IMR-90 (cell line): Measurements from ENCODE around the gene NCOR1. TPM values are rescaled to one million over a fixed set of nuclear protein-coding genes. Genes with fewer than 3 reads are reported as not detected.
A peak's percentile ranks its signal among the peaks of the same experiment; 100 is the strongest.

Experiments used
- ATAC-seq: fragments of 200-7000 bp; cut with Tn5 transposase; 2 replicates; pipeline ENCODE4 v1.9.1; 2020; ENCODE audit warnings: low read depth, mild to moderate bottlenecking, moderate library complexity
- BruUV-seq: library from RNA; stranded (reverse); fragments of 400-500 nt; replicated peaks from 2 replicates; lab custom pipeline; 2021; lab: Mats Ljungman, UMichigan
- CTCF ChIA-PET: fragments of 300-600 bp; formaldehyde crosslinking; extraction: SDS; loops from one replicate; lab custom pipeline; 2021; ENCODE audit warnings: antibody characterized with exemption; lab: Yijun Ruan, JAX
- POLR2A ChIA-PET: fragments of 300-600 bp; sonication (Branson Sonifier 250); formaldehyde crosslinking; loops from one replicate; lab custom pipeline; 2022; ENCODE audit warnings: antibody characterized with exemption; ENCODE audit not compliant: unreplicated experiment; lab: Charles Lee
- DNase-seq: peaks from one replicate; pipeline ENCODE4 v3.0.0; 2013
- H2AFZ ChIP-seq: replicated peaks from 2 replicates; pipeline ENCODE3; 2013; ENCODE audit warnings: low read length, mild to moderate bottlenecking; ENCODE audit not compliant: poor library complexity
- H2AK5ac ChIP-seq: 2 replicates; pipeline ENCODE4 v1.6.1; 2013; ENCODE audit warnings: low read depth, low read length, inconsistent platforms
- H2AK9ac ChIP-seq: replicated peaks from 2 replicates; pipeline ENCODE3; 2013; ENCODE audit warnings: mild to moderate bottlenecking, low read depth, low read length, moderate library complexity; ENCODE audit not compliant: poor library complexity
- H2BK120ac ChIP-seq: 2 replicates; pipeline ENCODE4 v1.6.1; 2013; ENCODE audit warnings: low read depth, low read length, inconsistent platforms
- H2BK15ac ChIP-seq: 3 replicates; pipeline ENCODE4 v1.6.1; 2013; ENCODE audit warnings: low read depth, low read length, inconsistent platforms
- H2BK20ac ChIP-seq: 2 replicates; pipeline ENCODE4 v1.6.1; 2013; ENCODE audit warnings: low read depth, mild to moderate bottlenecking, inconsistent platforms, low read length, moderate library complexity
- H2BK5ac ChIP-seq: 2 replicates; pipeline ENCODE4 v1.6.1; 2013; ENCODE audit warnings: mild to moderate bottlenecking, low read depth, low read length, inconsistent platforms; ENCODE audit not compliant: poor library complexity, severe bottlenecking
- H3K14ac ChIP-seq: replicated peaks from 2 replicates; pipeline ENCODE4 v1.6.1; 2013; ENCODE audit warnings: low read depth, low read length, inconsistent platforms
- H3K18ac ChIP-seq: 2 replicates; pipeline ENCODE4 v1.6.1; 2013; ENCODE audit warnings: low read depth, low read length, control low read depth
- H3K23ac ChIP-seq: 2 replicates; pipeline ENCODE4 v1.6.1; 2013; ENCODE audit warnings: low read depth, low read length, inconsistent platforms
- H3K27ac ChIP-seq: 2 replicates; pipeline ENCODE4 v1.5.1; 2013; ENCODE audit warnings: mild to moderate bottlenecking, control low read depth, low read length; ENCODE audit not compliant: insufficient read depth
- H3K27me3 ChIP-seq: 2 replicates; pipeline ENCODE4 v1.6.1; 2013; ENCODE audit warnings: low read length; ENCODE audit not compliant: control insufficient read depth, insufficient read depth
- H3K36me3 ChIP-seq: 2 replicates; pipeline ENCODE4 v1.6.1; 2013; ENCODE audit warnings: low read length, mixed read lengths; ENCODE audit not compliant: control insufficient read depth, insufficient read depth
- H3K4ac ChIP-seq: 2 replicates; pipeline ENCODE4 v1.6.1; 2013; ENCODE audit warnings: low read depth, low read length, inconsistent platforms
- H3K4me1 ChIP-seq: 2 replicates; pipeline ENCODE4 v1.6.1; 2013; ENCODE audit warnings: low read length, mixed read lengths; ENCODE audit not compliant: control insufficient read depth, insufficient read depth
- H3K4me2 ChIP-seq: 2 replicates; pipeline ENCODE4 v1.6.1; 2013; ENCODE audit warnings: low read depth, mild to moderate bottlenecking, control low read depth, low read length, moderate library complexity
- H3K4me3 ChIP-seq: 2 replicates; pipeline ENCODE4 v1.5.1; 2013; ENCODE audit warnings: low read depth, mild to moderate bottlenecking, control low read depth, low read length, moderate library complexity; ENCODE audit not compliant: insufficient read depth
- H3K56ac ChIP-seq: 2 replicates; pipeline ENCODE4 v1.6.1; 2013; ENCODE audit warnings: low read length, inconsistent platforms; ENCODE audit not compliant: insufficient read depth; ENCODE audit errors: extremely low read depth
- H3K79me1 ChIP-seq, 2 experiments: 2 replicates each; pipeline ENCODE4 v1.6.1; 2013; ENCODE audit warnings: low read length in 2 of 2, inconsistent platforms in 1 of 2, low read depth in 1 of 2
- H3K9ac ChIP-seq: 2 replicates; pipeline ENCODE4 v1.6.1; 2013; ENCODE audit warnings: low read depth, low read length, control low read depth
- H3K9me1 ChIP-seq: 2 replicates; pipeline ENCODE4 v1.6.1; 2013; ENCODE audit warnings: low read length, inconsistent platforms; ENCODE audit not compliant: insufficient read depth
- H3K9me3 ChIP-seq: 2 replicates; pipeline ENCODE4 v1.6.1; 2013; ENCODE audit warnings: low read length; ENCODE audit not compliant: control insufficient read depth, insufficient read depth
- H4K20me1 ChIP-seq: 2 replicates; pipeline ENCODE4 v1.6.1; 2013; ENCODE audit warnings: low read length, inconsistent platforms; ENCODE audit not compliant: insufficient read depth
- H4K5ac ChIP-seq: 2 replicates; pipeline ENCODE4 v1.6.1; 2013; ENCODE audit warnings: mild to moderate bottlenecking, low read depth, low read length, control low read depth
- H4K8ac ChIP-seq, 2 experiments: 2 replicates each; pipeline ENCODE4 v1.6.1; 2013; ENCODE audit warnings: low read depth in 2 of 2, low read length in 2 of 2, control low read depth in 1 of 2, inconsistent platforms in 1 of 2
- H4K91ac ChIP-seq: 2 replicates; pipeline ENCODE4 v1.6.1; 2013; ENCODE audit warnings: low read depth, low read length, inconsistent platforms; ENCODE audit not compliant: insufficient read depth
- BHLHE40 ChIP-seq: fragments of 150-350 bp; IDR thresholded peaks from 2 replicates; pipeline ENCODE4 v1.6.1; 2016; ENCODE audit warnings: mild to moderate bottlenecking, low read depth, low read length
- CEBPB ChIP-seq: IDR thresholded peaks from 2 replicates; pipeline ENCODE4 v1.6.1; 2012; ENCODE audit warnings: low read depth, low read length, improper control_type of control experiment
- CHD1 ChIP-seq: IDR thresholded peaks from 2 replicates; pipeline ENCODE4 v1.6.1; 2012; ENCODE audit warnings: low read depth, low read length, improper control_type of control experiment
- CTCF ChIP-seq: conservative IDR thresholded peaks from 2 replicates; pipeline ENCODE4 v1.5.1; 2012; ENCODE audit warnings: mild to moderate bottlenecking, low read depth, low read length, improper control_type of control experiment
- ELK1 ChIP-seq: fragments of 150-350 bp; IDR thresholded peaks from 2 replicates; pipeline ENCODE4 v1.6.1; 2016; ENCODE audit warnings: low read depth, mild to moderate bottlenecking, low read length, moderate library complexity, borderline replicate concordance
- FOS ChIP-seq: fragments of 150-350 bp; IDR thresholded peaks from 2 replicates; pipeline ENCODE4 v1.6.1; 2016; ENCODE audit warnings: low read depth, low read length
- MAFK ChIP-seq: IDR thresholded peaks from 2 replicates; pipeline ENCODE4 v1.6.1; 2012; ENCODE audit warnings: low read depth, low read length, improper control_type of control experiment
- MAZ ChIP-seq: IDR thresholded peaks from 2 replicates; pipeline ENCODE4 v1.6.1; 2012; ENCODE audit warnings: low read depth, mild to moderate bottlenecking, low read length, improper control_type of control experiment, moderate library complexity, borderline replicate concordance
- MXI1 ChIP-seq: IDR thresholded peaks from 2 replicates; pipeline ENCODE4 v1.6.1; 2012; ENCODE audit warnings: low read depth, mild to moderate bottlenecking, low read length, moderate library complexity, borderline replicate concordance
- NFE2L2 ChIP-seq: fragments of 150-350 bp; IDR thresholded peaks from 2 replicates; pipeline ENCODE4 v1.6.1; 2016; ENCODE audit warnings: low read depth, mild to moderate bottlenecking, low read length
- POLR2A ChIP-seq: IDR thresholded peaks from 2 replicates; pipeline ENCODE4 v1.6.1; 2012; ENCODE audit warnings: mild to moderate bottlenecking, low read depth, low read length
- RAD21 ChIP-seq: IDR thresholded peaks from 2 replicates; pipeline ENCODE4 v1.6.1; 2012; ENCODE audit warnings: low read length, improper control_type of control experiment
- RFX5 ChIP-seq: IDR thresholded peaks from 2 replicates; pipeline ENCODE4 v1.8.0; 2012; ENCODE audit warnings: low read depth, mild to moderate bottlenecking, low read length, moderate library complexity
- WGBS, 2 experiments: methylation state at CpG; one replicate each; pipeline versions ENCODE4 v1.1.5 to v1.1.7; 2013; ENCODE audit warnings: missing lambda C conversion rate in 2 of 2; ENCODE audit not compliant: insufficient read length in 1 of 2; ENCODE audit errors: extremely low coverage in 2 of 2; 5-methylcytosine and 5-hydroxymethylcytosine counted together
- dilution Hi-C: fragments of 300-500 bp; cut with HindIII; formaldehyde crosslinking; loops from one replicate; pipeline ENCODE4 v1.14.3; 2018; ENCODE audit warnings: low sequenced_read_pairs; ENCODE audit not compliant: unreplicated experiment
- in situ Hi-C: fragments of 300-500 bp; cut with MboI; formaldehyde crosslinking; loops from 3 replicates; pipeline ENCODE4 v1.14.3; 2019; ENCODE audit warnings: low sequenced_read_pairs, inconsistent platforms, mixed read lengths
- intact Hi-C: fragments of 100-400 bp; cut with micrococcal nuclease; formaldehyde crosslinking; loops from 2 replicates; pipeline ENCODE4 v1.10.0; 2022
- polyA plus RNA-seq, 3 experiments: library from polyadenylated mRNA; depleted of rRNA; stranded (reverse); fragments of >200 nt; gene quantifications; 2 replicates each; pipeline ENCODE4 v1.2.3, GENCODE V29; 2012; ENCODE audit warnings: low replicate concordance in 1 of 3
- total RNA-seq: library from RNA; depleted of rRNA; stranded (reverse); fragments of >200 nt; gene quantifications from 2 replicates; pipeline ENCODE4 v1.2.3, GENCODE V29; 2012
- TF ChIP-seq, protein P1 (sequence below): fragments of 150-350 bp; IDR thresholded peaks from 2 replicates; pipeline ENCODE4 v1.6.1; 2017; ENCODE audit warnings: mild to moderate bottlenecking, antibody characterized with exemption, low read length, low read depth

Gene NCOR1
- total and polyA plus RNA-seq, 2 of the 4 experiments (the other 2 are of a cell fraction): 54.5 to 80.3 TPM

GRCh38 chr17:16085066-16085699, 130.2 kb downstream of the NCOR1 start:
- POLR2A ChIA-PET: interaction anchor here (0.6 kb wide), 1 partner anchor 270 kb away, joined by 9 read pairs; no protein-coding TSS in a partner anchor
- H4K20me1 ChIP-seq: peaks cover 6% of the 10 kb centered on the region; the same call in 1 of the 2 replicates
- DNase-seq: peak; percentile 89
- TF ChIP-seq FOS (no peak; the same call in 1 of the 2 replicates), NFE2L2 (peak; percentile 83), RAD21 (no peak), BHLHE40 (no peak), CTCF (no peak), ELK1 (no peak), MXI1 (no peak), CHD1 (no peak), RFX5 (no peak), POLR2A (no peak), MAFK (peak; percentile 70), MAZ (no peak), CEBPB (peak; percentile 64)
- TF ChIP-seq, protein P1, sequence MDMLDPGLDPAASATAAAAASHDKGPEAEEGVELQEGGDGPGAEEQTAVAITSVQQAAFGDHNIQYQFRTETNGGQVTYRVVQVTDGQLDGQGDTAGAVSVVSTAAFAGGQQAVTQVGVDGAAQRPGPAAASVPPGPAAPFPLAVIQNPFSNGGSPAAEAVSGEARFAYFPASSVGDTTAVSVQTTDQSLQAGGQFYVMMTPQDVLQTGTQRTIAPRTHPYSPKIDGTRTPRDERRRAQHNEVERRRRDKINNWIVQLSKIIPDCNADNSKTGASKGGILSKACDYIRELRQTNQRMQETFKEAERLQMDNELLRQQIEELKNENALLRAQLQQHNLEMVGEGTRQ: no peak

More at GRCh38 chr17:16085066-16085699, 130.2 kb downstream of the NCOR1 start:
- H2BK15ac ChIP-seq: peak overlapping the region; percentile 53; the same call in 1 of the 3 replicates
- peak overlapping the region; percentile 93 for H2BK5ac ChIP-seq
- H2AK9ac ChIP-seq: no peak overlapping the region
- H3K36me3 ChIP-seq: peaks cover 19% of the 10 kb centered on the region
- H2AFZ ChIP-seq: no peak overlapping the region
- no peak overlapping the region for H3K4me3 ChIP-seq
- peaks cover 6% of the 10 kb centered on the region; the same call in 1 of the 2 replicates for H3K4me1 ChIP-seq
- no peak overlapping the region for H3K9ac ChIP-seq
- peak; percentile 87 for ATAC-seq
- peak overlapping the region; percentile 24; the same call in 1 of the 2 replicates for H2BK120ac ChIP-seq
- BruUV-seq: no TSS peak
- no CpG with 5 or more reads among the region's 1 CpG for WGBS, 2 experiments
- intact Hi-C loops (no loop called here), dilution Hi-C loops (no loop called here), in situ Hi-C loops (no loop called here)
- peak overlapping the region; percentile 79; the same call in 1 of the 2 replicates for H3K27ac ChIP-seq
- peak overlapping the region; percentile 67; the same call in 1 of the 2 replicates for H3K14ac ChIP-seq
- H3K9me3 ChIP-seq: no peaks in the 10 kb centered on the region
- H2BK20ac ChIP-seq: peak overlapping the region; percentile 66; the same call in 1 of the 2 replicates
- peak overlapping the region; percentile 82; the same call in 1 of the 2 replicates for H3K18ac ChIP-seq
- H3K4me2 ChIP-seq: peak overlapping the region; percentile 63; the same call in 1 of the 2 replicates
- peak overlapping the region; percentile 30; the same call in 1 of the 2 replicates for H4K91ac ChIP-seq
- peak overlapping the region in 1 of 2 experiments; percentile 82; a peak in 2 of 4 replicates for H4K8ac ChIP-seq
- no peak overlapping the region for H3K56ac ChIP-seq
- peak overlapping the region; percentile 84; the same call in 1 of the 2 replicates for H2AK5ac ChIP-seq
- H3K23ac ChIP-seq: peak overlapping the region; percentile 72
- H3K79me1 ChIP-seq: peaks cover 39 to 51% of the 10 kb centered on the region in 2 experiments
- CTCF ChIA-PET: no interaction called here
- peak overlapping the region; percentile 73; the same call in 1 of the 2 replicates for H4K5ac ChIP-seq
- H3K9me1 ChIP-seq: peaks cover 8% of the 10 kb centered on the region; the same call in 1 of the 2 replicates
- peak overlapping the region; percentile 59; the same call in 1 of the 2 replicates for H3K4ac ChIP-seq
- no peaks in the 10 kb centered on the region for H3K27me3 ChIP-seq
